ENCODE results near the gene DNAJB5.

The DNAJB5 gene

DNA sequence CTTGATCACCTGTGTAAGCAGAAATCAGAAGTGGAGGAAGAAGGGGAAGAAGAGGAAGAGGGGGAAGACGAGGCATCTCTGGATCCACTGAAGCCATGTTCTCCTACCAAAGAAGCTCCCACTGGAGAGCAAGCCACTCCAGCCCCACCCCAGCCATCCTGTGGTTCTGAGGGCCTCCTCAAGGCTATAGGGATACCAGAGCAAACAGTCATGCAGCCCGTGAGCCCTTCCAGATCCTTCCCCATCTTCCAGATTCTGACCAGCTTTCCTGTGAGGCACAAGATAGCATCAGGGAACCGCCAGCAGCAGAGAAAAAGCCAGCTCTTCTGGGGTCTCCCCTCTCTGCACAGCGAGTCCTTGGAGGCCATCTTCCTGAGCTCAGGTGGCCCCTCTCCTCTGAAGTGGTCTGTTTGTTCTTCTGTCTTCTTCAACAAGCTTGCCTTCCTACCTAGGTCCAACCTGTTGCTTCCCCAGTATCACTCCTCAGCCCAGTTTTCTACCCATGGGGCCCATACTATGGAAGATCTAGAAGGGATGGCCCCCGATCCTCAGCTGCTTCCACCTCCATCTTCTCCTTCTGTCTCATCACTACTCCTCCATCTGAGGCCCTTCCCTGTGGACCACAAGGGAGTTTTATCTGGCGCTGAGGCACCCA is 53.5 kb downstream of the DNAJB5 start:
- Histone ChIP-seq H3K36me3 (replicated peaks) (peaks cover 4% of the 10 kb centered on the region), H3K4me3 (ENCODE audit: low read depth, low read length) (no peak overlapping the region), H3K27ac (no peak overlapping the region), H3K27me3 (replicated peaks) (no peaks in the 10 kb centered on the region)
- no peak for DNase-seq
- in situ Hi-C loops (cut with HindIII; ENCODE audit: low pct_ligation_motif_present, low sequenced_read_pairs) = no loop called here
- TF ChIP-seq, protein P1, sequence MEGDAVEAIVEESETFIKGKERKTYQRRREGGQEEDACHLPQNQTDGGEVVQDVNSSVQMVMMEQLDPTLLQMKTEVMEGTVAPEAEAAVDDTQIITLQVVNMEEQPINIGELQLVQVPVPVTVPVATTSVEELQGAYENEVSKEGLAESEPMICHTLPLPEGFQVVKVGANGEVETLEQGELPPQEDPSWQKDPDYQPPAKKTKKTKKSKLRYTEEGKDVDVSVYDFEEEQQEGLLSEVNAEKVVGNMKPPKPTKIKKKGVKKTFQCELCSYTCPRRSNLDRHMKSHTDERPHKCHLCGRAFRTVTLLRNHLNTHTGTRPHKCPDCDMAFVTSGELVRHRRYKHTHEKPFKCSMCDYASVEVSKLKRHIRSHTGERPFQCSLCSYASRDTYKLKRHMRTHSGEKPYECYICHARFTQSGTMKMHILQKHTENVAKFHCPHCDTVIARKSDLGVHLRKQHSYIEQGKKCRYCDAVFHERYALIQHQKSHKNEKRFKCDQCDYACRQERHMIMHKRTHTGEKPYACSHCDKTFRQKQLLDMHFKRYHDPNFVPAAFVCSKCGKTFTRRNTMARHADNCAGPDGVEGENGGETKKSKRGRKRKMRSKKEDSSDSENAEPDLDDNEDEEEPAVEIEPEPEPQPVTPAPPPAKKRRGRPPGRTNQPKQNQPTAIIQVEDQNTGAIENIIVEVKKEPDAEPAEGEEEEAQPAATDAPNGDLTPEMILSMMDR (IDR thresholded peaks at IDR 0.05; ENCODE audit: low read depth, low read length, missing control alignments) = no peak

DNA sequence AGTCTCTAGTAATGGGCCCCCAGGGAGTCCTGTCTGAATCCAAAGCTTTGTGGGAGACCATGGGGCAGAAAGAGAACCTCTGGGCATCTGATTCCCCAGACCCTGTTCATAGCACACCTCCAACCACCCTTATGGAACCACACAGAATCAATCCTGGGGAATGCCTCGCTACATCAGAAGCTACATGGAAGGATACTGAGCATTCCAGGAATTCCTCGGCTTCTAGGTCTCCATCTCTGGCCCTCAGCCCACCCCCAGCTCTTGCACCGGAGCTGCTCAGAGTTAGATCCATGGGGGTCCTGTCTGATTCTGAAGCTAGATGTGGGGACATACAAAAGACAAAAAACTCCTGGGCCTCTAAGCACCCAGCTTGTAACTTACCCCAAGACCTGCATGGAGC is 54.5 kb downstream of the DNAJB5 start:
- TF ChIP-seq, protein P1 (IDR thresholded peaks at IDR 0.05; ENCODE audit: low read depth, low read length, missing control alignments) = no peak
- H3K4me3 ChIP-seq (ENCODE audit: low read depth, low read length) = no peak overlapping the region
- H3K27ac ChIP-seq = no peak overlapping the region
- peaks cover 8% of the 10 kb centered on the region for H3K36me3 ChIP-seq (replicated peaks)
- no peak for DNase-seq
- H3K27me3 ChIP-seq (replicated peaks) = no peaks in the 10 kb centered on the region
- in situ Hi-C loops (cut with HindIII; ENCODE audit: low pct_ligation_motif_present, low sequenced_read_pairs) = no loop called here

Measured in brain microvascular endothelial cell (primary cell).